ENCODE measurements around the gene TSPAN9. TPM values are rescaled to one million over a fixed set of nuclear protein-coding genes. Genes with fewer than 3 reads are reported as not detected.

TSPAN9 gene
- total RNA-seq, 1 donor from 2014 or later: 0.48 TPM

- Mint-ChIP-seq H3K27me3 (ENCODE audit: low read depth) (peaks cover 13% of the 10 kb centered on the region), H3K27ac (no peak overlapping the region), H3K4me1 (ENCODE audit: low read depth) (no peaks in the 10 kb centered on the region), H3K36me3 (ENCODE audit: low read depth) (no peaks in the 10 kb centered on the region), H3K9me3 (no peaks in the 10 kb centered on the region), H3K4me3 (ENCODE audit: low read depth) (no peak overlapping the region)
- no peak for DNase-seq (ENCODE audit: low spot score)
- intact Hi-C loops (cut with micrococcal nuclease): no loop called here
Observed at GRCh38 chr12:3195859-3196483, 118.8 kb downstream of the TSPAN9 start.

GRCh38 chr12:3196488-3196887 is 119.3 kb downstream of the TSPAN9 start:
- Mint-ChIP-seq H3K4me3 (ENCODE audit: low read depth) (no peak overlapping the region), H3K27ac (no peak overlapping the region), H3K4me1 (ENCODE audit: low read depth) (no peaks in the 10 kb centered on the region), H3K9me3 (no peaks in the 10 kb centered on the region), H3K36me3 (ENCODE audit: low read depth) (no peaks in the 10 kb centered on the region), H3K27me3 (ENCODE audit: low read depth) (peaks cover 18% of the 10 kb centered on the region)
- no peak for DNase-seq (ENCODE audit: low spot score)
- intact Hi-C loops (cut with micrococcal nuclease): no loop called here

- Mint-ChIP-seq H3K36me3 (ENCODE audit: low read depth) (no peaks in the 10 kb centered on the region), H3K27me3 (ENCODE audit: low read depth) (peaks cover 26% of the 10 kb centered on the region), H3K4me1 (ENCODE audit: low read depth) (no peaks in the 10 kb centered on the region), H3K9me3 (no peaks in the 10 kb centered on the region), H3K27ac (no peak overlapping the region), H3K4me3 (ENCODE audit: low read depth) (no peak overlapping the region)
- DNase-seq (ENCODE audit: low spot score): no peak
- intact Hi-C loops (cut with micrococcal nuclease): no loop called here
Observed at GRCh38 chr12:3197131-3197818, 120.1 kb downstream of the TSPAN9 start.

- Mint-ChIP-seq H3K9me3 (no peaks in the 10 kb centered on the region), H3K27me3 (ENCODE audit: low read depth) (peaks cover 34% of the 10 kb centered on the region), H3K36me3 (ENCODE audit: low read depth) (no peaks in the 10 kb centered on the region), H3K4me3 (ENCODE audit: low read depth) (no peak overlapping the region), H3K27ac (no peak overlapping the region), H3K4me1 (ENCODE audit: low read depth) (no peaks in the 10 kb centered on the region)
- DNase-seq (ENCODE audit: low spot score): no peak
- intact Hi-C loops (cut with micrococcal nuclease): loop anchor here (5.0 kb wide), 1 partner anchor 127 kb away; no protein-coding TSS in a partner anchor
Observed at GRCh38 chr12:3199551-3200031, 122.4 kb downstream of the TSPAN9 start.

GRCh38 chr12:3200032-3200617 is 122.9 kb downstream of the TSPAN9 start:
- peaks cover 34% of the 10 kb centered on the region for H3K27me3 Mint-ChIP-seq (ENCODE audit: low read depth)
- H3K4me1 Mint-ChIP-seq (ENCODE audit: low read depth): no peaks in the 10 kb centered on the region
- no peak for DNase-seq (ENCODE audit: low spot score)
- H3K9me3 Mint-ChIP-seq: no peaks in the 10 kb centered on the region
- no peak overlapping the region for H3K4me3 Mint-ChIP-seq (ENCODE audit: low read depth)
- no peak overlapping the region for H3K27ac Mint-ChIP-seq
- H3K36me3 Mint-ChIP-seq (ENCODE audit: low read depth): no peaks in the 10 kb centered on the region
- intact Hi-C loops (cut with micrococcal nuclease): loop anchor here (5.0 kb wide), 1 partner anchor 128 kb away; no protein-coding TSS in a partner anchor

GRCh38 chr12:3200814-3201233 is 123.6 kb downstream of the TSPAN9 start:
- H3K27me3 Mint-ChIP-seq (ENCODE audit: low read depth): peaks cover 31% of the 10 kb centered on the region
- DNase-seq (ENCODE audit: low spot score): no peak
- intact Hi-C loops (cut with micrococcal nuclease): loop anchor here (5.0 kb wide), 1 partner anchor 129 kb away; no protein-coding TSS in a partner anchor
- H3K4me3 Mint-ChIP-seq (ENCODE audit: low read depth): no peak overlapping the region
- no peaks in the 10 kb centered on the region for H3K36me3 Mint-ChIP-seq (ENCODE audit: low read depth)
- H3K4me1 Mint-ChIP-seq (ENCODE audit: low read depth): no peaks in the 10 kb centered on the region
- H3K27ac Mint-ChIP-seq: no peak overlapping the region
- no peaks in the 10 kb centered on the region for H3K9me3 Mint-ChIP-seq

GRCh38 chr12:3201339-3202051 is 124.3 kb downstream of the TSPAN9 start:
- DNase-seq (ENCODE audit: low spot score): no peak
- intact Hi-C loops (cut with micrococcal nuclease): loop anchor here (5.0 kb wide), 1 partner anchor 129 kb away; no protein-coding TSS in a partner anchor
- no peak overlapping the region for H3K4me3 Mint-ChIP-seq (ENCODE audit: low read depth)
- no peaks in the 10 kb centered on the region for H3K9me3 Mint-ChIP-seq
- H3K36me3 Mint-ChIP-seq (ENCODE audit: low read depth): no peaks in the 10 kb centered on the region
- no peak overlapping the region for H3K27ac Mint-ChIP-seq
- no peaks in the 10 kb centered on the region for H3K4me1 Mint-ChIP-seq (ENCODE audit: low read depth)
- H3K27me3 Mint-ChIP-seq (ENCODE audit: low read depth): peaks cover 31% of the 10 kb centered on the region

- Mint-ChIP-seq H3K4me1 (ENCODE audit: low read depth) (no peaks in the 10 kb centered on the region), H3K9me3 (no peaks in the 10 kb centered on the region), H3K27ac (no peak overlapping the region), H3K4me3 (ENCODE audit: low read depth) (no peak overlapping the region), H3K27me3 (ENCODE audit: low read depth) (peaks cover 31% of the 10 kb centered on the region), H3K36me3 (ENCODE audit: low read depth) (no peaks in the 10 kb centered on the region)
- intact Hi-C loops (cut with micrococcal nuclease): loop anchor here (5.0 kb wide), 1 partner anchor 130 kb away; no protein-coding TSS in a partner anchor
- DNase-seq (ENCODE audit: low spot score): no peak
Observed at GRCh38 chr12:3202096-3202495, 124.9 kb downstream of the TSPAN9 start.

GRCh38 chr12:3202734-3203446 is 125.7 kb downstream of the TSPAN9 start:
- H3K9me3 Mint-ChIP-seq: no peaks in the 10 kb centered on the region
- no peak overlapping the region for H3K4me3 Mint-ChIP-seq (ENCODE audit: low read depth)
- no peak overlapping the region for H3K27ac Mint-ChIP-seq
- peaks cover 31% of the 10 kb centered on the region for H3K27me3 Mint-ChIP-seq (ENCODE audit: low read depth)
- intact Hi-C loops (cut with micrococcal nuclease): loop anchor here (1.0 to 5.0 kb wide), 2 partner anchors 68 to 131 kb away; no protein-coding TSS in a partner anchor
- no peaks in the 10 kb centered on the region for H3K36me3 Mint-ChIP-seq (ENCODE audit: low read depth)
- no peaks in the 10 kb centered on the region for H3K4me1 Mint-ChIP-seq (ENCODE audit: low read depth)
- DNase-seq (ENCODE audit: low spot score): no peak

GRCh38 chr12:3203713-3204112 is 126.5 kb downstream of the TSPAN9 start:
- H3K4me1 Mint-ChIP-seq (ENCODE audit: low read depth): no peaks in the 10 kb centered on the region
- intact Hi-C loops (cut with micrococcal nuclease): loop anchor here (1.0 to 5.0 kb wide), 2 partner anchors 68 to 131 kb away; no protein-coding TSS in a partner anchor
- no peaks in the 10 kb centered on the region for H3K36me3 Mint-ChIP-seq (ENCODE audit: low read depth)
- no peaks in the 10 kb centered on the region for H3K9me3 Mint-ChIP-seq
- DNase-seq (ENCODE audit: low spot score): no peak
- H3K4me3 Mint-ChIP-seq (ENCODE audit: low read depth): no peak overlapping the region
- H3K27ac Mint-ChIP-seq: no peak overlapping the region
- peaks cover 31% of the 10 kb centered on the region for H3K27me3 Mint-ChIP-seq (ENCODE audit: low read depth)

- Mint-ChIP-seq H3K27me3 (ENCODE audit: low read depth) (peaks cover 27% of the 10 kb centered on the region), H3K4me1 (ENCODE audit: low read depth) (no peaks in the 10 kb centered on the region), H3K9me3 (no peaks in the 10 kb centered on the region), H3K27ac (no peak overlapping the region), H3K4me3 (ENCODE audit: low read depth) (no peak overlapping the region), H3K36me3 (ENCODE audit: low read depth) (no peaks in the 10 kb centered on the region)
- intact Hi-C loops (cut with micrococcal nuclease): loop anchor here (5.0 kb wide), 1 partner anchor 132 kb away; no protein-coding TSS in a partner anchor
- no peak for DNase-seq (ENCODE audit: low spot score)
Observed at GRCh38 chr12:3204143-3204542, 127.0 kb downstream of the TSPAN9 start.
